Trophoblast cell (in vitro differentiated cells and primary cell): ENCODE measurements around the gene MBP.

Experiments used
- DNase-seq, 2 donors: peaks; one replicate each; pipeline ENCODE4 v3.0.0-alpha.2; 2016
- H2AFZ ChIP-seq: 2 replicates; pipeline ENCODE4 v1.6.1; 2013; ENCODE audit warnings: low read length, moderate library complexity, mild to moderate bottlenecking; ENCODE audit not compliant: insufficient read depth, poor library complexity
- H2AK5ac ChIP-seq: 2 replicates; pipeline ENCODE4 v1.6.1; 2013; ENCODE audit warnings: mild to moderate bottlenecking, low read length
- H2BK120ac ChIP-seq: 2 replicates; pipeline ENCODE4 v1.6.1; 2013; ENCODE audit warnings: low read length, mild to moderate bottlenecking, moderate library complexity; ENCODE audit not compliant: insufficient read depth, poor library complexity
- H2BK12ac ChIP-seq: 2 replicates; pipeline ENCODE4 v1.6.1; 2013; ENCODE audit warnings: mild to moderate bottlenecking, low read length, moderate library complexity
- H2BK5ac ChIP-seq: 2 replicates; pipeline ENCODE4 v1.6.1; 2013; ENCODE audit warnings: low read length, low read depth, moderate library complexity, mild to moderate bottlenecking; ENCODE audit not compliant: poor library complexity
- H3K14ac ChIP-seq: 2 replicates; pipeline ENCODE4 v1.6.1; 2013; ENCODE audit warnings: mild to moderate bottlenecking, low read length
- H3K18ac ChIP-seq: 2 replicates; pipeline ENCODE4 v1.6.1; 2013; ENCODE audit warnings: mild to moderate bottlenecking, low read length
- H3K23ac ChIP-seq: 2 replicates; pipeline ENCODE4 v1.6.1; 2013; ENCODE audit warnings: low read length
- H3K27ac ChIP-seq: 2 replicates; pipeline ENCODE4 v1.5.1; 2013; ENCODE audit warnings: low read depth, mild to moderate bottlenecking, inconsistent platforms, low read length, moderate library complexity
- H3K27me3 ChIP-seq: 2 replicates; pipeline ENCODE4 v1.6.1; 2013; ENCODE audit warnings: inconsistent platforms, mild to moderate bottlenecking, low read length, moderate library complexity; ENCODE audit not compliant: insufficient read depth
- H3K36me3 ChIP-seq, 2 experiments: 1 replicate in 1 of 2; 2 replicates in 1 of 2; pipeline ENCODE4 v1.6.1; 2013; ENCODE audit warnings: low read length in 2 of 2, mild to moderate bottlenecking in 2 of 2, moderate library complexity in 1 of 2; ENCODE audit not compliant: insufficient read depth in 2 of 2, control insufficient read depth in 1 of 2
- H3K4ac ChIP-seq: 2 replicates; pipeline ENCODE4 v1.6.1; 2013; ENCODE audit warnings: low read depth, mild to moderate bottlenecking, low read length, moderate library complexity
- H3K4me1 ChIP-seq, 2 experiments: 1 replicate in 1 of 2; 2 replicates in 1 of 2; pipeline ENCODE4 v1.6.1; 2013; ENCODE audit warnings: low read length in 2 of 2, mild to moderate bottlenecking in 2 of 2, moderate library complexity in 1 of 2; ENCODE audit not compliant: insufficient read depth in 2 of 2, control insufficient read depth in 1 of 2
- H3K4me2 ChIP-seq: 2 replicates; pipeline ENCODE4 v1.6.1; 2013; ENCODE audit warnings: inconsistent platforms, mild to moderate bottlenecking, low read length, moderate library complexity
- H3K4me3 ChIP-seq: 2 replicates; pipeline ENCODE4 v1.5.1; 2013; ENCODE audit warnings: mild to moderate bottlenecking, low read depth, low read length, inconsistent platforms
- H3K79me1 ChIP-seq: one replicate; pipeline ENCODE4 v1.6.1; 2013; ENCODE audit warnings: low read length
- H3K79me2 ChIP-seq: 2 replicates; pipeline ENCODE4 v1.6.1; 2013; ENCODE audit warnings: low read length, mild to moderate bottlenecking; ENCODE audit not compliant: control insufficient read depth, insufficient read depth, poor library complexity
- H3K9ac ChIP-seq: 2 replicates; pipeline ENCODE4 v1.6.1; 2013; ENCODE audit warnings: mild to moderate bottlenecking, low read length
- H3K9me3 ChIP-seq: 2 replicates; pipeline ENCODE4 v1.6.1; 2013; ENCODE audit warnings: low read depth, mild to moderate bottlenecking, control low read depth, inconsistent platforms, low read length; ENCODE audit not compliant: insufficient read depth
- H4K12ac ChIP-seq: 2 replicates; pipeline ENCODE4 v1.6.1; 2013; ENCODE audit warnings: low read depth, mild to moderate bottlenecking, low read length, moderate library complexity
- H4K8ac ChIP-seq: 2 replicates; pipeline ENCODE4 v1.6.1; 2013; ENCODE audit warnings: low read depth, mild to moderate bottlenecking, low read length, moderate library complexity
- H4K91ac ChIP-seq: one replicate; pipeline ENCODE4 v1.6.1; 2013; ENCODE audit warnings: low read depth, mild to moderate bottlenecking, low read length, moderate library complexity
- WGBS: extraction: QIAGEN DNeasy Blood & Tissue Kit; methylation state at CpG from one replicate; pipeline ENCODE4 v1.1.7; 2013; ENCODE audit warnings: missing lambda C conversion rate; ENCODE audit not compliant: insufficient read length, insufficient coverage; ENCODE audit errors: extremely low coverage; 5-methylcytosine and 5-hydroxymethylcytosine counted together

MBP gene

DNA sequence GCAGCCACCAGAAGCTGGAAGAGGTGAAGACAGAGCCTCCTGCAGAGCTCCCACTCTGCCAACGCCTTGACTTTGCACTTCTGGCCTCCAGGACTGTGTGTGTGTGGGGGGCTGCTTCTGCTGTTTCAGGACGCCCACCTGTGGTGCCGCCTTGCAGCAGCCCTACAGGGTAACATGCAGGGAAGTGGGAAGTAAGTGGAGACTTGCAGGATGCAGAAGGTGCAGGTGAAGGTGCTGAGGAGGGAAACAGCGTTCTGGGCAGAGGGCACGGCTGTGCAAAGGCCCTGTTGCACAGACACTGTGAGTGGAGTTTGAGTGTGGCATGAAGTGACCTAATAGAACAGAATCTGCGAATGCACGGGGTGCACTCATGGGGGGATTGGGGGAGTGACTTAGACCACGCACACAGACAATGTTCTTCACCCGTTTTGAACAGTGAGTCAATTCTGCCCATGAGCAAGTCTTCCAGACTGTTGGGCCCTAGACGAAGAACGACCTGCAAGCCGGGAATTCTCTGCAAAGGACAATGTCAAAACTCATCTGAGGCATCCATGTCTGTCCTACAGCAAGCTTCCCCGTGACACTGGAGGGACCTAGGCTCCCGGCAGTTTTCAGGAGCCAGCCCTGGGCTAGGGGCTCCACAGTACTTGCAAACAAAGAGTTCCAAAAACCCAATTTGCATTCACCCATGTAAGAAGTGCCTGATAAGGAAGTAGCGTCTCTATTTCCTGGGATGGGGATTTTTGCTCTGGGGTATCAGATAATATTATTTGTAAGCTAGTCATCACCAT is 19.0 kb downstream of the MBP start:
- H4K8ac ChIP-seq = no peak overlapping the region
- no CpG with 5 or more reads among the region's 15 CpGs for WGBS
- no peak overlapping the region for H3K23ac ChIP-seq
- no peaks in the 10 kb centered on the region for H3K36me3 ChIP-seq
- no peak overlapping the region for H3K4me3 ChIP-seq
- H2BK12ac ChIP-seq = no peak overlapping the region
- H3K79me1 ChIP-seq = no peaks in the 10 kb centered on the region
- H4K91ac ChIP-seq = no peak overlapping the region
- H3K27ac ChIP-seq = no peak overlapping the region
- H3K4me2 ChIP-seq = no peak overlapping the region
- peak overlapping the region; percentile 23 for H2AFZ ChIP-seq
- H3K27me3 ChIP-seq = no peaks in the 10 kb centered on the region
- H3K4me1 ChIP-seq = peaks cover 13% of the 10 kb centered on the region in 2 experiments
- H3K18ac ChIP-seq = no peak overlapping the region
- H3K14ac ChIP-seq = no peak overlapping the region
- H2BK5ac ChIP-seq = no peak overlapping the region
- H3K9ac ChIP-seq = no peak overlapping the region
- no peak overlapping the region for H2BK120ac ChIP-seq
- DNase-seq = no peak
- H3K4ac ChIP-seq = no peak overlapping the region
- no peak overlapping the region for H4K12ac ChIP-seq
- peaks cover 2% of the 10 kb centered on the region for H3K9me3 ChIP-seq
- H2AK5ac ChIP-seq = no peak overlapping the region
- no peaks in the 10 kb centered on the region for H3K79me2 ChIP-seq

DNA sequence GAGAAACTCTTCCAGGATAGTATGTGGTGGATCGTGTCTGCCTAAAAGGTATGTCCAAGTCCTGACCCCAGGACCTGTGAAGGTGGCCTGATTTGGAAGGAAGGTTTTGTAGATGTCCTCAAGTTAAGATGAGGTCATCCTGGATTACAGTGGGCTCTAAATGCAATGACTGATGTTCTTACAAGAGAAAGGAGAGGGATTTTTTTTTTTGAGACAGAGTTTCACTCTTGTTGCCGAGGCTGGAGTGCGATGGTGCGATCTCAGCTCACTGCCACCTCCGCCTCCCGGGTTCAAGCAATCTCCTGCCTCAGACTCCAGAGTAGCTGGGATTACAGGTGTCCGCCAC is 19.9 kb downstream of the MBP start:
- H3K23ac ChIP-seq = no peak overlapping the region
- H3K9ac ChIP-seq = no peak overlapping the region
- no peak overlapping the region for H4K8ac ChIP-seq
- H3K79me2 ChIP-seq = no peaks in the 10 kb centered on the region
- H3K18ac ChIP-seq = no peak overlapping the region
- H3K27me3 ChIP-seq = no peaks in the 10 kb centered on the region
- no peak overlapping the region for H3K4ac ChIP-seq
- no peak overlapping the region for H2AK5ac ChIP-seq
- H3K79me1 ChIP-seq = no peaks in the 10 kb centered on the region
- H3K4me2 ChIP-seq = no peak overlapping the region
- no peak overlapping the region for H3K4me3 ChIP-seq
- DNase-seq = no peak
- H2BK120ac ChIP-seq = no peak overlapping the region
- H3K4me1 ChIP-seq = peaks cover 13% of the 10 kb centered on the region in 2 experiments
- no peaks in the 10 kb centered on the region for H3K36me3 ChIP-seq
- H3K14ac ChIP-seq = no peak overlapping the region
- H3K27ac ChIP-seq = no peak overlapping the region
- H2BK12ac ChIP-seq = no peak overlapping the region
- no peak overlapping the region for H2AFZ ChIP-seq
- no peak overlapping the region for H4K91ac ChIP-seq
- no peak overlapping the region for H2BK5ac ChIP-seq
- H3K9me3 ChIP-seq = peaks cover 2% of the 10 kb centered on the region
- no peak overlapping the region for H4K12ac ChIP-seq
- WGBS = no CpG with 5 or more reads among the region's 7 CpGs

DNA sequence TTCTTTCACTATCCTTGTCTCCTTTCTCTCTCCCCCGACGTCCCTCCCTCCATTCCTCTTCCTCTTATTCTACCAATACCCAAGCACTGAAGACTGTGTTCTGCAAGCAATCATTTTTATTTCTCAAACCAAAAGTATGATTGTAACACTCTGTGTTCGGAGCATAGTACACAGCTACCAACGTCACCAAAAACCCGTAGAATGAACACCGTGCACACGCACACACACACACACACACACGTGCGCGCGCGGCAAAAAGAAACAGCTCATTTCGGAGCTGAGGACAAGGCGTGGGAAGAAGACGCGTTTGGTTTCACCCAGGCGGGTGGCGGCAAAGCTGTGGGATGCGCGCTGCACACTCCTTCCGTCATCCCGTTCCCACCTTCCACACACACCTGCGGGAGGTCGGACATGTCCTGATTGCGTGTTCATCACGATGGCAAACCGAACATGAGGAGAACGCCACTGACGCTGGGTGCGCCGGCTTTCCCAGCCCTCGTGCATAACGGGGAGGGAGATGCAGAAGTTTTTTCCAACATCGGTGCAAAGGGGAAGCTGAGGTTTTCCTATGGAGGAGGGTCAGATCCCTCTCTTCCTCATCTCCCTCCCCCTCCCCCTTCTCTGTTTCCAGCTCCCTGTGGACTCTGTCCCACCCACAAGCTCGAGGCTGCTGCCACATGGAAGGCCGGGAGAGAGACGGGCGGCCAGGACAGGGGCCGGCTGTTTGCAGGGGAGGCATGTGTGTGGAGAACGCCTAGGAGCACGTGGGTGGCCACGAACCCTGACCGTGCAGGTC is 20.4 kb downstream of the MBP start:
- Histone ChIP-seq H4K8ac (no peak overlapping the region), H3K4me2 (no peak overlapping the region), H2BK5ac (no peak overlapping the region), H3K4ac (no peak overlapping the region), H2BK12ac (no peak overlapping the region), H3K9me3 (peaks cover 2% of the 10 kb centered on the region), H2BK120ac (no peak overlapping the region), H3K27ac (no peak overlapping the region), H2AK5ac (no peak overlapping the region), H2AFZ (no peak overlapping the region), H3K23ac (no peak overlapping the region), H4K91ac (no peak overlapping the region), H3K27me3 (no peaks in the 10 kb centered on the region), H3K9ac (no peak overlapping the region), H3K4me1 (peaks cover 13% of the 10 kb centered on the region in 2 experiments), H3K4me3 (no peak overlapping the region), H3K36me3 (no peaks in the 10 kb centered on the region), H3K18ac (no peak overlapping the region), H3K14ac (no peak overlapping the region), H4K12ac (no peak overlapping the region), H3K79me2 (no peaks in the 10 kb centered on the region), H3K79me1 (no peaks in the 10 kb centered on the region)
- no peak for DNase-seq
- WGBS = 100% methylated on average over 2 of the region's 43 CpGs

DNA sequence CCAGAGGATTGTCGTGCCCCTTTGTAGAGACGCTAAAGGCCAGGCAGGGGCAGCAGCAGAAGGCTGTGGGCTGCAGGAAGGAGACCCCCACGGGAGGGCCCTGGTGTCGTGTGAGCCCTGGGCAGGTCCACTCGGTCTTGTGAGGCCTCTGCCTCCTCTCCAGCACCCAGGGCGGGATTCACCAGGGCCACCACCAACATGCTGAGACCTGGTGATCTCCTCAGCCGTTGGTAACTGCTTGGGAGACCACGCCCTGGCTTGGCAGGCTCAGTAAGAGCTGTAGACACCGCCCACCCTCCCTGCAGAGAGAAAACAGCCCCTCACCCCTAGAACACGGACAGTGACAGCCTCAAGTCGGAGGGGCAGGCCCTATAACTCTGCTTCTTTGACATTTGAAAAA is 21.1 kb downstream of the MBP start:
- DNase-seq = no peak
- Histone ChIP-seq H3K36me3 (no peaks in the 10 kb centered on the region), H3K4me1 (peaks cover 13% of the 10 kb centered on the region in 2 experiments), H3K18ac (no peak overlapping the region), H3K4me3 (no peak overlapping the region), H3K9ac (no peak overlapping the region), H3K4ac (no peak overlapping the region), H3K23ac (no peak overlapping the region), H3K79me1 (no peaks in the 10 kb centered on the region), H2AFZ (no peak overlapping the region), H3K27ac (no peak overlapping the region), H4K12ac (no peak overlapping the region), H3K4me2 (no peak overlapping the region), H2AK5ac (no peak overlapping the region), H3K14ac (no peak overlapping the region), H3K27me3 (no peaks in the 10 kb centered on the region), H3K79me2 (no peaks in the 10 kb centered on the region), H2BK120ac (no peak overlapping the region), H2BK12ac (no peak overlapping the region), H4K91ac (no peak overlapping the region), H2BK5ac (no peak overlapping the region), H3K9me3 (peaks cover 2% of the 10 kb centered on the region), H4K8ac (no peak overlapping the region)
- no CpG with 5 or more reads among the region's 11 CpGs for whole genome bisulfite sequencing
